GM19395 (cell line): ENCODE measurements around the gene PPP4R2.

Source experiments
- ATAC-seq: cut with Tn5 transposase; IDR thresholded peaks from one replicate; pipeline ENCODE4 v1.9.1; 2021; ENCODE audit warnings: mild to moderate bottlenecking, moderate library complexity; ENCODE audit not compliant: unreplicated experiment

Gene PPP4R2

GRCh38 chr3:72996473-72997333, at the start of gene PPP4R2:
PPP4R2 (plus strand) TSS chr3:72996811; CDS start chr3:72997038, 227 bp downstream.
- peak; percentile 88 for ATAC-seq

- no peak for ATAC-seq
Observed at GRCh38 chr3:72947715-72948490, 48.7 kb upstream of the PPP4R2 start.

- ATAC-seq: no peak
Observed at GRCh38 chr3:72949016-72949415, 47.6 kb upstream of the PPP4R2 start.

GRCh38 chr3:72950372-72950771, 46.2 kb upstream of the PPP4R2 start:
- no peak for ATAC-seq

GRCh38 chr3:72950801-72951200, 45.8 kb upstream of the PPP4R2 start:
- ATAC-seq: no peak

- ATAC-seq: peak; percentile 61
Observed at GRCh38 chr3:72951259-72951722, 45.3 kb upstream of the PPP4R2 start.

- ATAC-seq: no peak
Observed at GRCh38 chr3:72953325-72953956, 43.2 kb upstream of the PPP4R2 start.

- ATAC-seq: no peak
Observed at GRCh38 chr3:72957297-72957696, 39.3 kb upstream of the PPP4R2 start.

- ATAC-seq: no peak
Observed at GRCh38 chr3:72959336-72959735, 37.3 kb upstream of the PPP4R2 start.

- no peak for ATAC-seq
Observed at GRCh38 chr3:72960812-72961518, 35.6 kb upstream of the PPP4R2 start.

- no peak for ATAC-seq
Observed at GRCh38 chr3:72961752-72962151, 34.9 kb upstream of the PPP4R2 start.

GRCh38 chr3:72962317-72962716, 34.3 kb upstream of the PPP4R2 start:
- no peak for ATAC-seq

- ATAC-seq: no peak
Observed at GRCh38 chr3:72964633-72965032, 32.0 kb upstream of the PPP4R2 start.

- no peak for ATAC-seq
Observed at GRCh38 chr3:72968266-72968664, 28.3 kb upstream of the PPP4R2 start.

GRCh38 chr3:72969766-72970165, 26.8 kb upstream of the PPP4R2 start:
- no peak for ATAC-seq

- no peak for ATAC-seq
Observed at GRCh38 chr3:72970942-72971341, 25.7 kb upstream of the PPP4R2 start.

GRCh38 chr3:72972706-72973030, 23.9 kb upstream of the PPP4R2 start:
- no peak for ATAC-seq

- no peak for ATAC-seq
Observed at GRCh38 chr3:72973031-72973723, 23.4 kb upstream of the PPP4R2 start.

- no peak for ATAC-seq
Observed at GRCh38 chr3:72973786-72974185, 22.8 kb upstream of the PPP4R2 start.

GRCh38 chr3:72974956-72975355, 21.7 kb upstream of the PPP4R2 start:
- no peak for ATAC-seq
